Stimulated activated CD4-positive, alpha-beta T cell treated with anti-CD3 and anti-CD28 coated beads, Interleukin-2, amount 100 ng/mL, for 48 hours (primary cell): ENCODE data around the gene GPR25.
"Not testable (repeated sequence)": the region's sequence is repeated elsewhere in the genome, so short reads cannot be mapped to it uniquely, and the experiment has no call there.

Source experiments
- DNase-seq, 2 donors: peaks; one replicate each; pipeline ENCODE4 v3.0.0-alpha.2; 2020

Gene GPR25

DNA sequence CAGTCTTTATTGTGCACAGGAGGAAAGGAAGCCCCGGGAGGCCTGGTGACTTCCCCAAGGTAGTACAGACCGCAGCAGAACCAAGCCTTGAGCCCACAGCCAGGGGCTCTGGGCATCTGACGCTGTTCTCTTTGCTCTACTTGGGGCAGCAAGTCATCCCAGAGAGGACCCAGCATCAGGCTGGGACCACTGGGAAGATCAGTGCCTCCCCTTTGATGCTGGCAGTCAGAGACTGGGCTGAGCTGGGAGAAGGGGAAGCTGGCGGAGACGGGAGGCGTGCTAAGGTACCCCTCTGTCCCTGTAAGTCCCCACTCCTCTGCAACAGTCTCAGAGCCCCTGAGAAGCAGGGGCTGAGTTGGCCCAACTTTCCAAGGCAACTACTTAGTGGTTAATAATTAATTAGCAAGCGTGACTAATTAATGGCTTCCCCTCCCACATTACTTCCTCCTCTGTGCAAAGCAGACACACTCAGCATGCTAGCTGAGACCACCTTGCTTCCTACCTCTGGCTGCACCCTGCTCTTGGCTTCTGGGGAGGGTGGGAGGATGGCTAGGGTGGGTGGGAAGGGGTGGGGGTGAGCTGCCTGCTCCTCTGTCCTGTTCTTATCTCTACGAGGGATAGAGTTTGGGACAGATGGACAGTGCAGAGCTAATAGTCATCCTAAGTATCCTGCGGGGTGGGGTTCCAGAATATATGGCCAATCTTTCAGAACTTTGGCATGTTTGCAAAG is 23.2 kb downstream of the GPR25 start:
- DNase-seq = no peak

- DNase-seq = no peak
Measured at GRCh38 chr1:200896531-200897196, 23.9 kb downstream of the GPR25 start.

DNA sequence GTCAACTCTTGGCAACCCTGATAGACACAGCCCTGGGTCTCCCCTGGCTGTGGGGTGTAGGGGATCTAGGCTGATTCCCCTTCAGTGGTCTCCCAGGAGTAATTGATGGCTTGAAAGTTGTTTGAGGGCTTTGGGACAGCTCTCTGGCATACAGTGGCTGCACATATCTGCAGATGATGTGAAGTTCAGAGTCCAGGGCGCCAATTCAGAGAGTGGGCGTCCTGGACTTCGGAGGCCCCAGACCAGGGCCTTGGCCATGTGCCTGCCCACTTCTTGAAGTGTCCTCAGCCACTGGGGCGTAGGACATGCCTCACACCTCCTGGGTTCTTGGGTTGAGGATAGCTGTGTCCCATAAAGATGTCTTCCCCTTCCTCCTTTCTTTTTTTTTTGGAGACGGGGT is 24.5 kb downstream of the GPR25 start:
- no peak for DNase-seq

- no peak for DNase-seq
Measured at GRCh38 chr1:200899015-200899386, 26.2 kb downstream of the GPR25 start.

- DNase-seq = no peak
Measured at GRCh38 chr1:200899451-200899915, 26.7 kb downstream of the GPR25 start.

DNA sequence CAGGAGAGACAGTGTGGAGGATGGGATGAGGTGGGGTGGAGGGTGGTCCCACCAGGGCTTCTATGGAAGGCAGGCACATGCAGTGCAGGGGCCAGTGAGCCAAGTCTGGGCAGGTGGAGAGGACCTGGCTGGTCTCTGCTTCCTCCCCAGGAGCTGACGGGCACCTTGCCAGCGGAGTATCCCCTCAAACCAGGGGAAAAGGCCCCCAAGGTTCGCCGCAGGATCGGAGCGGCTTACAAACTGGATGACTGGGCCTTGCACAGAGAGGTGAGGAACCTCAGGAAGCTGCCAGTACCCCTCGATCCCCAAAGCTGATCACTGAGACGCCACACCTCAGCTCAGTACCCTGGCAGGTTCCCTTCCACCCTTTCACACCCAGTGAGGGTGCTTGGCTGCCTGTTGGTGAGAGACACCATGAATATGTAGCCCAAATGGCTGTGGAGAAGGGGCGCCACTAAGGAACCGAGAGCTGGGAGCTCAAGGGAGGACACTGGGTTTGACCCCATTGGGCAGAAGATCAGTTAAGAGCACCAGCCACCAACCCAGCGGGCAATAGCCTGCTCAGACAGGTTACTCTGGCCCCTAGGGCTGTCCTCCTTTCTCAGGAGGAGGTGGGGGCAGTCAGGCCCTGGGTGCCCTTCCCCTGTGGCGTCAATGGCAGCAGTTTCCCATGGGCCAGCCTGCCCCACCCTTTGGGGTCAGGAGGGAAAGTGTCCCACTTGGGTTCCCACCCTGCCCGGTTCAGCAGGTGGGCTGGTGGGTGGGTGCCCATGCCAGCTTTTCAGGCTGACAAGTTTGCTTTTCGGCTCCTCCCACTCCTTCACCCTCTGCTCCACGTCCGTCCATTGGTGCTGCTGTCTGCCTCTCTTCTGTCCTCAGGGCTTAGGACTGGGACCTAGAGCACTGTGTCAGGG is 27.4 kb downstream of the GPR25 start:
- DNase-seq = no peak

GRCh38 chr1:200900877-200901276 is 28.1 kb downstream of the GPR25 start:
- DNase-seq = no peak

DNA sequence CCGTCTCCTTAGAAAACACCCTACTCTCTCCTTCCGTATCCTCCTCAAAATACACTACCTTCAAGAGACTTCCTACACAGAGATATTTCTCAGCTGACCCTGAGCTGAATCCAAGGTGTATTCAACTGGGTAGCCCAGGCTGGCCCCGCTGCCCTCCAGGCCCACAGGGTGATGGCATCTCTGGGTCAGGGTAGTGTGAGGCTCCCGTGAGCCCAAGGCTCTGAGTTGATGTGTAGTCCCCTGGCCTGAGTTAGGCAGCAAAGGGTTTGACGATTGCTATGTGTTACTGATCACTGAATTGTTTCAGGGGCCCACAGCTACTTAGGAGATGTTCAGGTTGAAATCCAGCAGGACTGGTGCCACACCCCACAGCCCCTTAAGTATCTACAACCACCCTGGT is 28.6 kb downstream of the GPR25 start:
- DNase-seq = no peak

GRCh38 chr1:200901796-200902444 is 29.1 kb downstream of the GPR25 start:
- no peak for DNase-seq

- DNase-seq = no peak
Measured at GRCh38 chr1:200903793-200904192, 31.0 kb downstream of the GPR25 start.

GRCh38 chr1:200904772-200905171 is 32.0 kb downstream of the GPR25 start:
- DNase-seq = no peak

DNA sequence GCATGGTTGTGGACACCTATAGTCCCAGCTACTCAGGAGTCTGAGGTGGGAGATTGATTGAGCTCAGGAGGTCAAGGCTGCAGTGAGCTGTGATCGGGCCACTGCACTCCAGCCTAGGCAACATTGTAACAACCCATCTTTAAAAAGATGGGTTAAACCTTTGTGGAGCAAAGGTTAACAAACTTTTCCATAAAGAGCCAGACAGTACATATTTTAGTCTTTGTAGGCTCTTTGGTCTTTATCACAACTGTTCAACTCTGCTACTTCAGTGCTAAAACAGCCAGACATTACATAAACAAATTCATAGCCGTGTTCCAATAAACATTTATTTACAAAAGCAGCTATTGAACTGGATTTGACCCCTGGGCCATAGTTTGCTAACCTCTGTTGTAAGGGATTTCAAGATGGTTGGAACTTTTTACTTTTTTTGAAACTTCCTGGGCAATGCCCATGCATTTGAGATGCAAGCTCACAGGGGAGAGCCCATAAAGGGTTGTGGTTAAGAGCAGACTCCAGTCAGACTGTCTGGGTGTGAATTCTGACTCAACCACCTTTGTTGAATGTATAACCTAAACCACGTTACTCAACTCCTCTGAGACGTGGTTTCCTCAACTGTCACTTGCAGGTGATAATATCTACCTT is 32.8 kb downstream of the GPR25 start:
- DNase-seq = peak in 1 of 2 donors; percentile 25

DNA sequence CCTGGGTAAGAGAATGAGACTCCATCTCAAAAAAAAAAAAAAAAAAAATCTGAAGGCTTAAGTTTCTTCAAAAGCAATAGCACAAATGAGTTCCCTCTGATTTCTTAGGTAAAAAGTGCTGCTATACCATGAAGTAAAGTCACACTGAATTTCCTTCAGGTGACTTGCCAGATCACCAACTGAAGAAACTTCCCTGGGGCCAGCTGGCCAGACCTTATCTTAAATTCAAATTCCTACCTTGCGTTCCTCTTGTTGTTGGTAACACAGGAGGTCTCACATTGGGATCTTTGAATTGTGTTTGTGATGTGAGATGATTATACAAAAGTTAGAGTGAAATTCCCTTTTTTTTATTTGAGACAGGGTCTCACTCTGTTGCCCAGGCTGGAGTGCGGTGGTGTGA is 33.7 kb downstream of the GPR25 start:
- DNase-seq = no peak

GRCh38 chr1:200907611-200908097 is 34.9 kb downstream of the GPR25 start:
- DNase-seq = no peak

DNA sequence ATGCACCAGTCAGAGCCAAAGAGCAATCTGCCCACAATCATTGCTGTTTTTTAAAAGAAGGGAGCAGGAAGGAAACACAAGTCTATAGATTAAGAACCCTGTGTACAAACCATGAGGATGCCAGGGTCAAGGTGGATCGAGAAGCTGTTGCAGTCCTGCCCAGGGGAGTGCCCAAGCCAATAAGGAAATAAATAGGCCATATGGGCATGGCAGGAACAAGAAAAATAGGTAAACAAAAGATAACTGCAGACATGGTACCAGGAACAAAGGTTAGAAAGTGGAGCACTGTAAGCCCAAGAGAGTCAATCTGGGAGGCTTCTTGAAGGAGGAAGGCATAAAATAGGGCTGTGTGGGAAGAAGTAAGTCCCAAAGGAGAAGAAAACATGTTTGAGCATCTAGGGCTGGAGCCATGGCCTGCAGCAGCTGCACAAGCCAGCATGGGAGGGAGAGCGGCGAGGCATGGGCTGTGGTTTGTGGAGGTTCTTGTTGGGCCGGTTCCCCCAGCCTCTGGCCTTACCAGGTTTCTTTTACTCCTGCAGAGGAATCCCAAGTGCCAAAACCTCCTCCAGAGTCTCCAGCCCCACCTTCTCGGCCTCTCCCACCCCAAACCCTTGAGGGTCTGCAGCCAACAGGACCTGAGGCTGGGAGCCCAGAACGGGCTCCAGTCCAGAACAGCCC is 35.5 kb downstream of the GPR25 start:
- no peak for DNase-seq

- no peak for DNase-seq
Measured at GRCh38 chr1:200909071-200909470, 36.3 kb downstream of the GPR25 start.

GRCh38 chr1:200909757-200910239 is 37.0 kb downstream of the GPR25 start:
- no peak for DNase-seq

- no peak for DNase-seq
Measured at GRCh38 chr1:200911361-200911760, 38.6 kb downstream of the GPR25 start.

GRCh38 chr1:200911936-200912335 is 39.2 kb downstream of the GPR25 start:
- not testable (repeated sequence) for DNase-seq

DNA sequence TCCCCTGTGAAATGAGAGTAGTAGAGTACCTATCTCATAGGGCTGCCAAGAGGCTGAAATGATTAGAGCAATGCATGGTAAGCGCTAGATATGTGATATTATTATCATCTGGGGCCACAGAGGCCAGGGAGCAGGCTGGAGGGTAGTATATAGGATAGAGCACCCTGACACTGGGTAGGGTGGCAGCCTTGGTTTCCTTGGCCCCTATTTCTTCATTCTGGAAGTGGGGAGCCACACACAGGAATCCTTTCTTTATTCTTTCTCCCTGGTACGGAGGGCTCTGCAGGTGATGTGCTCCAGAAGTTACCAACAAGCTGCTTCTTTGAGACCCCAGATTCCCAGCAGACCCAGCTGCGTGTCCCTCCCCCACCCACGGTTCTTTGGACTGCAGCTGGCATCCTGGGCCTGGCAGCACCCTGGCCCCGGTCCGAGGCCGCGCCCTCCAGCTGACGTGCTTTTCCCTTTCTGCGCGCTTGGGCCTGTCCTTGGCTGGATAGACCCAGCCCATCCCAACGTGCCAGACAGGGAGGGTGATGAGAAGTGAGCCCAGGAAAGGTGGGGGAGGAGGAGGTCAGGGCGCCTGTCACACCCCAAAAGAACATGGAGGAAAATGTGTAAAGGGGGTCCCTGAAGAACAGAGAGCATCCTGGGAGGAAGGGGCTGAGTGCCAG is 40.1 kb downstream of the GPR25 start:
- DNase-seq = no peak

- DNase-seq = no peak
Measured at GRCh38 chr1:200916152-200916551, 43.4 kb downstream of the GPR25 start.
